22Rv1 (cell line): Measurements from ENCODE around the gene TBC1D1.

Experiments used
- ZFX ChIP-seq: fragments of 450-650 bp; IDR thresholded peaks from 2 replicates; pipeline ENCODE4 v1.6.1; 2017; ENCODE audit warnings: antibody characterized with exemption, borderline replicate concordance
- TF ChIP-seq, protein P1 (sequence below): fragments of 450-650 bp; IDR thresholded peaks from 2 replicates; pipeline ENCODE4 v1.5.1; 2017; ENCODE audit warnings: mild to moderate bottlenecking

DNA sequence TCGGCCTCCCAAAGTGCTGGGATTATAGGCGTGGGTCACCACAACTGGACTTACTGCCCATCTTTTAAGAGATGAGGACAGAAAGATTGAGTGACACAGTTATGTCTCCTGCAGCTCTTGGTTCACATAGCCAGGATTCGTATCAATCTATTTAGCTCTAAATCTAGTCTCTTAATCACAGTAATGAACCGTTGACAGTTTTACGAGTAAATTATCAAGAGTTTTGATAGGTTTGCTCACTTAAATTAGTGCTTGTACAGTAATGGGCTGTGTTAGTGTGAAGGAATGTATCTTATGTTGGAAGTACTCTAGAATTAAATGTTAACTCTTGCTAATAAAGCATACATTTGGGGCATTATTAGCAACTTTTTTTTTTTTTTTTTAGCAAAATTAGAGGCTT is 175.0 kb downstream of the TBC1D1 start:
- TF ChIP-seq, protein P1, sequence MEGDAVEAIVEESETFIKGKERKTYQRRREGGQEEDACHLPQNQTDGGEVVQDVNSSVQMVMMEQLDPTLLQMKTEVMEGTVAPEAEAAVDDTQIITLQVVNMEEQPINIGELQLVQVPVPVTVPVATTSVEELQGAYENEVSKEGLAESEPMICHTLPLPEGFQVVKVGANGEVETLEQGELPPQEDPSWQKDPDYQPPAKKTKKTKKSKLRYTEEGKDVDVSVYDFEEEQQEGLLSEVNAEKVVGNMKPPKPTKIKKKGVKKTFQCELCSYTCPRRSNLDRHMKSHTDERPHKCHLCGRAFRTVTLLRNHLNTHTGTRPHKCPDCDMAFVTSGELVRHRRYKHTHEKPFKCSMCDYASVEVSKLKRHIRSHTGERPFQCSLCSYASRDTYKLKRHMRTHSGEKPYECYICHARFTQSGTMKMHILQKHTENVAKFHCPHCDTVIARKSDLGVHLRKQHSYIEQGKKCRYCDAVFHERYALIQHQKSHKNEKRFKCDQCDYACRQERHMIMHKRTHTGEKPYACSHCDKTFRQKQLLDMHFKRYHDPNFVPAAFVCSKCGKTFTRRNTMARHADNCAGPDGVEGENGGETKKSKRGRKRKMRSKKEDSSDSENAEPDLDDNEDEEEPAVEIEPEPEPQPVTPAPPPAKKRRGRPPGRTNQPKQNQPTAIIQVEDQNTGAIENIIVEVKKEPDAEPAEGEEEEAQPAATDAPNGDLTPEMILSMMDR, result no peak
- TF ChIP-seq ZFX, result no peak
